ENCODE data around the gene PI4KA.

GRCh38 chr22:20774882-20775281 lies 83.7 kb downstream of the PI4KA start:
- TF ChIP-seq, protein P1, sequence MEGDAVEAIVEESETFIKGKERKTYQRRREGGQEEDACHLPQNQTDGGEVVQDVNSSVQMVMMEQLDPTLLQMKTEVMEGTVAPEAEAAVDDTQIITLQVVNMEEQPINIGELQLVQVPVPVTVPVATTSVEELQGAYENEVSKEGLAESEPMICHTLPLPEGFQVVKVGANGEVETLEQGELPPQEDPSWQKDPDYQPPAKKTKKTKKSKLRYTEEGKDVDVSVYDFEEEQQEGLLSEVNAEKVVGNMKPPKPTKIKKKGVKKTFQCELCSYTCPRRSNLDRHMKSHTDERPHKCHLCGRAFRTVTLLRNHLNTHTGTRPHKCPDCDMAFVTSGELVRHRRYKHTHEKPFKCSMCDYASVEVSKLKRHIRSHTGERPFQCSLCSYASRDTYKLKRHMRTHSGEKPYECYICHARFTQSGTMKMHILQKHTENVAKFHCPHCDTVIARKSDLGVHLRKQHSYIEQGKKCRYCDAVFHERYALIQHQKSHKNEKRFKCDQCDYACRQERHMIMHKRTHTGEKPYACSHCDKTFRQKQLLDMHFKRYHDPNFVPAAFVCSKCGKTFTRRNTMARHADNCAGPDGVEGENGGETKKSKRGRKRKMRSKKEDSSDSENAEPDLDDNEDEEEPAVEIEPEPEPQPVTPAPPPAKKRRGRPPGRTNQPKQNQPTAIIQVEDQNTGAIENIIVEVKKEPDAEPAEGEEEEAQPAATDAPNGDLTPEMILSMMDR (IDR thresholded peaks at IDR 0.05), result no peak
- TF ChIP-seq POLR2A (IDR thresholded peaks at IDR 0.05), result no peak

All from upper lobe of left lung (tissue), 4 donors.